Astrocyte (in vitro differentiated cells and primary cell): ENCODE measurements around the gene LIF. TPM values are rescaled to one million over a fixed set of nuclear protein-coding genes. Genes with fewer than 3 reads are reported as not detected.
A peak's percentile ranks its signal among the peaks of the same experiment; 100 is the strongest.

Source experiments
- DNase-seq: peaks from one replicate; pipeline ENCODE4 v3.0.0-alpha.2; 2010; ENCODE audit warnings: low read depth
- FAIRE-seq: peaks from 2 replicates; lab custom pipeline; 2011; peaks lifted over from hg19 to GRCh38; lab: Jason Lieb, UNC
- H2AFZ ChIP-seq: 2 replicates; pipeline ENCODE4 v1.6.0; 2012; ENCODE audit warnings: low read depth, low read length, inconsistent platforms
- H3K27ac ChIP-seq: 2 replicates; pipeline ENCODE4 v1.5.1; 2011; ENCODE audit warnings: low read depth, low read length, inconsistent platforms
- H3K27me3 ChIP-seq: 2 replicates; pipeline ENCODE4 v1.6.0; 2011; ENCODE audit warnings: low read length, inconsistent platforms; ENCODE audit not compliant: insufficient read depth
- H3K36me3 ChIP-seq: 2 replicates; pipeline ENCODE4 v1.5.1; 2011; ENCODE audit warnings: low read length, inconsistent platforms; ENCODE audit not compliant: insufficient read depth
- H3K4me1 ChIP-seq: 2 replicates; pipeline ENCODE4 v1.5.1; 2011; ENCODE audit warnings: low read length, inconsistent platforms; ENCODE audit not compliant: insufficient read depth
- H3K4me2 ChIP-seq: 2 replicates; pipeline ENCODE4 v1.6.0; 2012; ENCODE audit warnings: low read length, inconsistent platforms
- H3K4me3 ChIP-seq: 2 replicates; pipeline ENCODE4 v1.5.1; 2011; ENCODE audit warnings: low read depth, mild to moderate bottlenecking, low read length, inconsistent platforms; ENCODE audit not compliant: insufficient read depth
- H3K79me2 ChIP-seq: 2 replicates; pipeline ENCODE4 v1.6.0; 2012; ENCODE audit warnings: mild to moderate bottlenecking, low read length, inconsistent platforms; ENCODE audit not compliant: insufficient read depth
- H3K9ac ChIP-seq: 2 replicates; pipeline ENCODE4 v1.6.0; 2012; ENCODE audit warnings: mild to moderate bottlenecking, low read length, inconsistent platforms
- H3K9me3 ChIP-seq: 2 replicates; pipeline ENCODE4 v1.5.1; 2012; ENCODE audit warnings: low read depth, mild to moderate bottlenecking, low read length, inconsistent platforms; ENCODE audit not compliant: insufficient read depth
- H4K20me1 ChIP-seq: 2 replicates; pipeline ENCODE4 v1.6.0; 2012; ENCODE audit warnings: low read length, inconsistent platforms; ENCODE audit not compliant: insufficient read depth
- H3K27ac Mint-ChIP-seq: one replicate; pipeline ENCODE4 v1.8.0; 2021; ENCODE audit warnings: mild to moderate bottlenecking, mixed read lengths; ENCODE audit not compliant: unreplicated experiment
- H3K27me3 Mint-ChIP-seq: one replicate; pipeline ENCODE4 v1.8.0; 2021; ENCODE audit warnings: low read depth, mixed read lengths; ENCODE audit not compliant: unreplicated experiment
- H3K36me3 Mint-ChIP-seq: one replicate; pipeline ENCODE4 v1.8.0; 2021; ENCODE audit warnings: low read depth, mixed read lengths; ENCODE audit not compliant: unreplicated experiment
- H3K4me1 Mint-ChIP-seq: one replicate; pipeline ENCODE4 v1.8.0; 2021; ENCODE audit warnings: low read depth, mixed read lengths; ENCODE audit not compliant: unreplicated experiment
- H3K4me3 Mint-ChIP-seq: one replicate; pipeline ENCODE4 v1.8.0; 2021; ENCODE audit warnings: mild to moderate bottlenecking, moderate library complexity, mixed read lengths; ENCODE audit not compliant: unreplicated experiment
- H3K9me3 Mint-ChIP-seq: one replicate; pipeline ENCODE4 v1.8.0; 2021; ENCODE audit warnings: mild to moderate bottlenecking, mixed read lengths; ENCODE audit not compliant: unreplicated experiment
- CTCF ChIP-seq: IDR thresholded peaks from 2 replicates; pipeline ENCODE4 v1.5.1; 2011; ENCODE audit warnings: low read depth, mild to moderate bottlenecking, inconsistent platforms, low read length, moderate library complexity; ENCODE audit not compliant: insufficient read depth
- EZH2 ChIP-seq: IDR thresholded peaks from 2 replicates; pipeline ENCODE4 v1.6.1; 2012; ENCODE audit warnings: mild to moderate bottlenecking, low read length, inconsistent platforms; ENCODE audit not compliant: insufficient read depth
- total RNA-seq: library from RNA; stranded (reverse); gene quantifications from 2 replicates; pipeline ENCODE4 v1.2.1, GENCODE V29; 2021

LIF gene
- total RNA-seq, 1 donor from 2014 or later = 63.3 TPM

DNA sequence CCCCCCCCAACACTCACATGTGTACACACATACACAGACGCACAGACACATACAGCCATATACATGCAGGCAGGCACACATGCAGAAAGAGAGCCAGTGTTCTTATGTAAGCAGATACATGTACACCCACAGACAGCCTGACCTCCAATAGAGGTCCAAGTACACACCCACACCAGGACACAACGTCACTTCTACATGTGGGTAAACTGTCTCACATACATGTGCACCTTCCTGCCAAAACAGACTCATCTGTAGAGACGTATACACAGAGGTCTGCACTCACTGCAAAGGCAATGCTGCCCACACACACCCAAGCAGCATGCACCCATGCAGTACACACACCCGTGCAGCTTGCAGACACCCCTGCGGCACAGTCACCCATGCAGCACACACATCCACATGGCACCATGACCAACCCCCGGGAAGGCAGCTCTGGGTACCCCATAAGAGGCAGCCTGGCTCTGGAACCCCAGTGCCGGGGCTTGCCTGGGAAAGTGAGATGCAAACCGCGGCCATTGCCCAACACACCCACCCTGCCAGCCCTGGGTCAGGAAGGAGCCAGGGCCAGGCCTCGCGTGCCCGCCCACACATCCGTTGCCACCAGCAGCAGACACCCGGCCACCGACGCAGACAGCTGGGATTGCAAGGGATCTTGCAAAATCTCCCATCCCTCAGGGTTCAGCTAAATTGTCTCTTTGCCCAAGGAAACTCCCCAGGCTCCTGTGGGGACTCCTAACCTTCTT lies 32.7 kb upstream of the LIF start:
- Mint-ChIP-seq H3K4me3 (no peak overlapping the region), H3K4me1 (peaks cover 21% of the 10 kb centered on the region), H3K27ac (no peak overlapping the region), H3K27me3 (peaks cover 4% of the 10 kb centered on the region), H3K9me3 (no peaks in the 10 kb centered on the region), H3K36me3 (peaks cover 8% of the 10 kb centered on the region)
- no peaks in the 10 kb centered on the region for H3K79me2 ChIP-seq
- no peaks in the 10 kb centered on the region for H4K20me1 ChIP-seq
- H3K4me3 ChIP-seq = no peak overlapping the region
- peaks cover 20% of the 10 kb centered on the region for H3K4me1 ChIP-seq
- H3K27ac ChIP-seq = no peak overlapping the region
- TF ChIP-seq CTCF (no peak), EZH2 (no peak)
- no peak overlapping the region for H2AFZ ChIP-seq
- no peak overlapping the region for H3K4me2 ChIP-seq
- H3K36me3 ChIP-seq = no peaks in the 10 kb centered on the region
- DNase-seq = no peak
- no peaks in the 10 kb centered on the region for H3K9me3 ChIP-seq
- no peak for FAIRE-seq
- no peak overlapping the region for H3K9ac ChIP-seq
- H3K27me3 ChIP-seq = no peaks in the 10 kb centered on the region

DNA sequence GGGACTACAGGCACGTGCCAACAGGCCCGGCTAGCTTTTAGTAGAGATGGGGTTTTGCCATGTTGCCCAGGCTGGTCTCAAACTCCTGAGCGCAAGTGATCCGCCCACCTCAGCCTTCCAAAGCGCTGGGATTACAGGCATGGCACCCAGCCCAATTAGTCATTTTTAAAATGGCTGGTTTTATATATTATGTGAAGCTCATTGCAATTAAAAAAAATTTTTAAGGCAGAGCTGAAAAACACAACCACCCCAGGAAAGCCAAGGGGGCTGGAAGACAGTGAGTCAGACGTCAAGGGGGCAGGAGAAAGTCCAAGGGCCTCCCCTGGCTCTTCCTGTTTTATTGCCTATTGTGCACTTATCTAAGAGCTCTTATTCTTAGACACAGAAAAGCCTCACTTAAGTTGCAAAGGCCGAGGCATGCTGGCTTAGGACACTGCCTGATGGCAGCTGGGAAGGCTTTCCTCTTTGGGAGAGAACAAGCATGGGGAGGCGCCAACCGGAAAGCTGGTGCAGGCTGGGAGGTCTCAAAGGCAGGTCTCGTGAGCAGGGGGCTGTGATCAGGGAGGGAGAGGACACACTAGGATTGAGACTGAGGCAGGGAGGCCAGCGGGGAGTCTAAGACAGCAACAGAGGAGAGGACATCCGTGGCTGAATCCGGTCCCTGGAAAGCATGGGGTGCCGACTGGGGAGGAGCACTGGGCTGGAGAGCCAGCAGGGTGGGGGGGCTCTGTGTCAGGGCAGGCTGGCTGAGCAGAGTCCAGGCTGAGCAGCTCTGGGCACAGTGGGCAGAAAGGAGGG lies 31.2 kb upstream of the LIF start:
- Mint-ChIP-seq H3K27me3 (peaks cover 6% of the 10 kb centered on the region), H3K4me1 (peaks cover 17% of the 10 kb centered on the region), H3K9me3 (no peaks in the 10 kb centered on the region), H3K27ac (no peak overlapping the region), H3K4me3 (no peak overlapping the region), H3K36me3 (peaks cover 8% of the 10 kb centered on the region)
- Histone ChIP-seq H2AFZ (peak overlapping the region; percentile 72), H3K4me3 (no peak overlapping the region), H3K27me3 (no peaks in the 10 kb centered on the region), H4K20me1 (no peaks in the 10 kb centered on the region), H3K36me3 (no peaks in the 10 kb centered on the region), H3K4me1 (peaks cover 16% of the 10 kb centered on the region), H3K79me2 (no peaks in the 10 kb centered on the region), H3K9me3 (no peaks in the 10 kb centered on the region), H3K9ac (peak overlapping the region; percentile 43), H3K27ac (peak overlapping the region; percentile 59), H3K4me2 (peak overlapping the region; percentile 78)
- DNase-seq (peak; percentile 74), FAIRE-seq (no peak)
- TF ChIP-seq EZH2 (no peak), CTCF (no peak)
